PFSK-1 (cell line): ENCODE data around the gene RGS9.

Experiments
- FOXP2 ChIP-seq: optimal IDR thresholded peaks from 2 replicates; pipeline ENCODE3; 2011; ENCODE audit warnings: borderline replicate concordance, control low read depth, inconsistent platforms; ENCODE audit not compliant: insufficient read depth; ENCODE audit errors: extremely low read length, extremely low read depth
- POLR2AphosphoS5 ChIP-seq: IDR thresholded peaks from 2 replicates; pipeline ENCODE4 v1.6.1; 2012; ENCODE audit warnings: low read depth, mild to moderate bottlenecking, control low read depth, low read length, moderate library complexity
- SIN3A ChIP-seq: IDR thresholded peaks from 2 replicates; pipeline ENCODE4 v1.6.1; 2012; ENCODE audit warnings: mild to moderate bottlenecking, low read length, moderate library complexity, borderline replicate concordance; ENCODE audit not compliant: insufficient read depth
- TAF1 ChIP-seq: IDR thresholded peaks from 2 replicates; pipeline ENCODE4 v1.6.1; 2012; ENCODE audit warnings: low read length, control low read depth, borderline replicate concordance; ENCODE audit not compliant: insufficient read depth
- TF ChIP-seq, protein P1 (sequence below), 2 experiments: IDR thresholded peaks; 2 replicates each; pipeline versions ENCODE4 v1.6.1 to v1.8.0; 2011 to 2012; ENCODE audit warnings: low read depth in 2 of 2, low read length in 2 of 2, control low read depth in 1 of 2, inconsistent platforms in 1 of 2, mild to moderate bottlenecking in 1 of 2, moderate library complexity in 1 of 2; ENCODE audit not compliant: insufficient read depth in 1 of 2

RGS9 gene

DNA sequence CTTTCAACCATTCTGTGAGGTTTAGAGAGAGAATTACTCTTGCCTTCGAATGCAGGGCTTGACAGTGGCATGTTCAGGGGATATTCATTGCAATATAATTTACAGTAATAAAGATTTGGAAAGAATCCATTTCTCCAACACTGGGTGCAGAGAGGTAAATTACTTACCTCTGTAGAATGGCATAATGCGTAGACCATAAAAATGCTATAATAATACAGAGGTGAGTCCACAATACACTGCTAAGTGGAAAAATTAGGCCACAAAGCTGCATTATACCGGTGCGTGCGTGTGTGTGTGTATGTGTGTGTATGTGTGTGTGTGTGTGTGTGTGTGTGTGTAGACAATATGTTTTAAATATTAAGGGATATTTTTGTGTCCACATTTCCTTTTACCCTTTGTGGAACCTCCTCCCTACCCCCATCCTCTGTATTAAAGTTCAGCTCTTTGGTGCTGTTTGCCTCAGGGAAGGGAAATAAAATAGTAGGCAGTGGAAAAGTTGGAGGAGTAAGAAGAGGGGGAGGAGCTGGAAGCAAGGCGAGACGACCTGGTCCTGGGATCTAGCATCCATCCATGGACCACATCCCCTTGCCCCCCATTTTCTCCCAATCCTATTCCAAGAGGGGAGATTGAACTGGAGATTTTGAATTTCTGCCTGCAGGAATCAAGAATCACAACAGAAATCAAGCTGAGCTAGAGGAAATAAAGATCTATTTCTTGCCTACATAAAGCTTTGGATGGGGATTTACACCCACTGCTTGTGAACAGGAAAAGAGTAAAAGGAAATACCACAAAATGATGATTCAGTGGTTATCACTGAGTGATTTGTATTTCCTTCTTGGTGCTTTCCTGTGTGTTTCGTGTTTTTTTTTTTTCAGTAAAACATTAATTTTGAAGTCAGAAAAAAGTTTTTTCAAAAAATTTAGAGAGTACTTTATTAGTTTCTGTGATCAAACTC, 124.8 kb downstream of the RGS9 start:
- TF ChIP-seq POLR2AphosphoS5 (no peak), SIN3A (no peak), TAF1 (no peak), FOXP2 (no peak)
- TF ChIP-seq, protein P1, sequence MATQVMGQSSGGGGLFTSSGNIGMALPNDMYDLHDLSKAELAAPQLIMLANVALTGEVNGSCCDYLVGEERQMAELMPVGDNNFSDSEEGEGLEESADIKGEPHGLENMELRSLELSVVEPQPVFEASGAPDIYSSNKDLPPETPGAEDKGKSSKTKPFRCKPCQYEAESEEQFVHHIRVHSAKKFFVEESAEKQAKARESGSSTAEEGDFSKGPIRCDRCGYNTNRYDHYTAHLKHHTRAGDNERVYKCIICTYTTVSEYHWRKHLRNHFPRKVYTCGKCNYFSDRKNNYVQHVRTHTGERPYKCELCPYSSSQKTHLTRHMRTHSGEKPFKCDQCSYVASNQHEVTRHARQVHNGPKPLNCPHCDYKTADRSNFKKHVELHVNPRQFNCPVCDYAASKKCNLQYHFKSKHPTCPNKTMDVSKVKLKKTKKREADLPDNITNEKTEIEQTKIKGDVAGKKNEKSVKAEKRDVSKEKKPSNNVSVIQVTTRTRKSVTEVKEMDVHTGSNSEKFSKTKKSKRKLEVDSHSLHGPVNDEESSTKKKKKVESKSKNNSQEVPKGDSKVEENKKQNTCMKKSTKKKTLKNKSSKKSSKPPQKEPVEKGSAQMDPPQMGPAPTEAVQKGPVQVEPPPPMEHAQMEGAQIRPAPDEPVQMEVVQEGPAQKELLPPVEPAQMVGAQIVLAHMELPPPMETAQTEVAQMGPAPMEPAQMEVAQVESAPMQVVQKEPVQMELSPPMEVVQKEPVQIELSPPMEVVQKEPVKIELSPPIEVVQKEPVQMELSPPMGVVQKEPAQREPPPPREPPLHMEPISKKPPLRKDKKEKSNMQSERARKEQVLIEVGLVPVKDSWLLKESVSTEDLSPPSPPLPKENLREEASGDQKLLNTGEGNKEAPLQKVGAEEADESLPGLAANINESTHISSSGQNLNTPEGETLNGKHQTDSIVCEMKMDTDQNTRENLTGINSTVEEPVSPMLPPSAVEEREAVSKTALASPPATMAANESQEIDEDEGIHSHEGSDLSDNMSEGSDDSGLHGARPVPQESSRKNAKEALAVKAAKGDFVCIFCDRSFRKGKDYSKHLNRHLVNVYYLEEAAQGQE (IDR thresholded peaks at IDR 0.05; ENCODE audit: insufficient read depth in 1 of 2, low read depth in 2 of 2, low read length in 2 of 2), result no peak

DNA sequence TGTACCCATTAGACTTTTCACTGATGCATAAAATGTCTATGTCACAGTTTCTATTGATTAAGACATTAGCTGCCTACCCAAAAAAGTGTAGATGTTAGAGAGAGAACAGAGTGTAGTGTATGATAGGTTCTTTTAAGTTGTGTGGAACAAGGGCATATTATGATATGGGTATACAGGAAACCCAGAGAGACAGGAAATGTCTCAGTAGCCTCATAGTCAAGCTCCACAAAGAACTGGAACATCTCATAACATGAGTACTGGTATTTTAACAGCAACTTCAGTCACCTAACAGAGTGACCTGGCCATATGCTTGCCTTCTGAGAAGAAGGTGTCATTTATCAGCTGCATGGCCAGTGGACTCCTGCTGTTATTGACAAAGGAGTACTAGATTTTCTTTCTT, 128.1 kb downstream of the RGS9 start:
- TF ChIP-seq TAF1 (no peak), SIN3A (no peak), FOXP2 (no peak), POLR2AphosphoS5 (no peak)
- TF ChIP-seq, protein P1 (IDR thresholded peaks at IDR 0.05; ENCODE audit: insufficient read depth in 1 of 2, low read depth in 2 of 2, low read length in 2 of 2), result no peak

DNA sequence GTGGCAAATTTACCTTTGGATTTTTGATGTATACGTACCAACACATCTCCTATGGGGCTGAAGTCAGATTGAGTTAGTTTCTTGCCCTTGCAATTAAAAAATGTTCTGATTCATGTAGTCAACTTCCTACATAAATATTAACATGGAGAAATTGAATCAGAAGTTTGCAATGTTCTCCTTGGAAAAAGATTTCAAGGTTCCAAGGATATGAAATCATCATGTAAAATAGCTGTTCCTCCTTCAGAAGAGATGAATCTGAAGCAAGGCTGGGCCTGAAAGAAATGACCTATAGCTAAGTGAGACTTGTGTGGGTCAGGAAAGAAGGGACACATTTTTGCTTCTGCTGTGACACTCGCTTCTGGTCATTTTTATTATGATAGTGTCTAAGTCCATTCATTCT, 131.7 kb downstream of the RGS9 start:
- TF ChIP-seq POLR2AphosphoS5 (no peak), FOXP2 (no peak), TAF1 (no peak), SIN3A (no peak)
- TF ChIP-seq, protein P1 (IDR thresholded peaks at IDR 0.05; ENCODE audit: insufficient read depth in 1 of 2, low read depth in 2 of 2, low read length in 2 of 2), result no peak

DNA sequence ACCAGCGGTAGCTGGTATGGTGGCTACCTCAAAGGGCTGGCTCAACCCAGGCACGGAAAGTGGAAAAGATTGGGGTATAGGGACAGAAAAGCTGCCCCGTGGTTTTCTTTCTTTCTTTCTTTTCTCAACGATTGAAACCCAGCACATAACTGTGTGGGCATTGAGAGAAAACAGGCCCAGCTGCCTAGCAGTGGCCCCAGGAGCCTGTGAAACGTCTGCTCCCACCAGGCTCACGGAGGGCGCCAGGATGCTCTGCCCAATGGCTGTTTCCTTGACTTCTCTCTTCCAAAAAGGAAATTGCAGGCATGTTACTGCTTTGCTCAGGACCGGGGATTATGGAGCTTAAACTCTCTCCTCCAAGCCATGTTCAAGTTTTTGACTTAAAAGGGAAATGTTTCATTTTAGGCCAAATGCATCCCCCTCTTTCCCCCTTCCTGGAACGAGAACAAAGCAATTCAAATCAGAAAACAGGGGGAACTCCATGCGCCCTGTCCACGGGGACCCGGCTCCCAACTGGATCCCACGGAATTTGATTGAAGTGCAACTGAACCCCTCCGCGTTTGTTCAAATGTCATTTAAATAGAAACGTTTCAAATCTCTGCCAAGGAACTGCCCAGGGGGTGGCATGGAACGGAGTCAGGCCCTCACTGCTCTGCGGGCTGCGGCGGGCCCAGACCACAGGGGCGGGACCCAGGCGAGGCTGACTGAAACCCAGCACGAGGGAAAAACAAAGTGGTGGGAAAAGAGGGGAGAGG, 133.5 kb downstream of the RGS9 start:
- TF ChIP-seq POLR2AphosphoS5 (no peak), SIN3A (no peak), FOXP2 (no peak)
- TF ChIP-seq, protein P1 (IDR thresholded peaks at IDR 0.05; ENCODE audit: insufficient read depth in 1 of 2, low read depth in 2 of 2, low read length in 2 of 2), result no peak
